PC-9 (cell line): ENCODE measurements around the gene ANKRD52.

ENCODE experiments used
- CTCF ChIP-seq: fragments of 200-600 bp; sonication (generic); conservative IDR thresholded peaks from 2 replicates; pipeline ENCODE4 v1.6.1; 2017; ENCODE audit warnings: mixed run types, antibody characterized with exemption, mild to moderate bottlenecking, moderate library complexity
- EZH2 ChIP-seq: fragments of 200-600 bp; sonication (generic); IDR thresholded peaks from 2 replicates; pipeline ENCODE4 v1.8.0; 2017; ENCODE audit warnings: antibody characterized with exemption, low read depth

DNA sequence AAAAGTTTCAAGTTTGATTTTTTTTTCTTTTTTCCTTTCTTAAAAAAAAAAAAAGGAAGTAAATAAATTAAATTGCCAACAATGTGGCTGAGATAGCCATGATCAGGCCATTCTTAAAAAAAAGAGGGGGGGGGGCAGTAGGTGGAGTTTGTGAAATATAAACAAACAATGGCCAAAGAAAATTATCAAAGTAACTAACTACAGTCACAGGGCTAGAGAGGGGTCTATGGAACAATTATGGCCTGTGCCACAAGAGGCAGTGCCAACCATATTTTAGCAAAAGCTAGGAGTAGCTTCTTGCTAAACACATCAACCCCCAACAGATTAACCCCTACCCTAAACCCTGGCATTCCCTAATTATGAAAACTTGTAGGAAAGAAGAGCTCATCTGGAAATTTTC, 52.7 kb downstream of the ANKRD52 start:
- TF ChIP-seq CTCF, result no peak; the same call in 1 of the 2 replicates
- no peak for TF ChIP-seq EZH2
